Astrocyte of the spinal cord (primary cell): ENCODE data around the gene PCMTD2.

ENCODE experiments used
- DNase-seq: peaks from one replicate; pipeline ENCODE4 v3.0.0; 2011; ENCODE audit warnings: low read depth, low spot score
- H3K4me3 ChIP-seq: 2 replicates; pipeline ENCODE4 v1.5.1; 2011; ENCODE audit warnings: low read depth, mild to moderate bottlenecking, low read length, moderate library complexity
- in situ Hi-C: cut with HindIII; loops from 2 replicates; pipeline ENCODE4 v1.10.0; 2017; ENCODE audit warnings: low sequenced_read_pairs
- TF ChIP-seq, protein P1 (sequence below): IDR thresholded peaks from 2 replicates; pipeline ENCODE4 v1.5.1; 2012; ENCODE audit warnings: low read depth, mild to moderate bottlenecking, low read length, inconsistent platforms

PCMTD2 gene

DNA sequence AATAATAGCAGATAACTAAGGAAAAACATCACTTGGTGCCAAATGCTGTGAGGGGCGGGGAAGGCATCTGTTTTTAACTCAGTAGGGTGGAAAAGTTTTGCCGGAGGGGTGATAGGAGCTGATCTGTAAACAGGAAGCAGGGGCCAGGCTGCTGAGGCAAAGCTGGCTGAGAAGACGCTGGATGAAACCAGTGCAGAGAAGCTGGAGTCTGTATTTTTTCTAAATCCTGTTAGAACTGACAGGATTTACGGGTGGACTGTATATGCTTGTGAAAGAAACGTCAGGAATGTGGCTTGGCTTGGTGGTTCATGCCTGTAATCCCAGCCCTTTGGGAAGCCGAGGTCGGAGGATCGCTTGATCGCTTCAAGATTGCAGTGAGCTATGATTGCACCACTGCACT, 5.6 kb downstream of the PCMTD2 start:
- in situ Hi-C loops: no loop called here
- no peak overlapping the region for H3K4me3 ChIP-seq
- DNase-seq: peak; percentile 1
- TF ChIP-seq, protein P1, sequence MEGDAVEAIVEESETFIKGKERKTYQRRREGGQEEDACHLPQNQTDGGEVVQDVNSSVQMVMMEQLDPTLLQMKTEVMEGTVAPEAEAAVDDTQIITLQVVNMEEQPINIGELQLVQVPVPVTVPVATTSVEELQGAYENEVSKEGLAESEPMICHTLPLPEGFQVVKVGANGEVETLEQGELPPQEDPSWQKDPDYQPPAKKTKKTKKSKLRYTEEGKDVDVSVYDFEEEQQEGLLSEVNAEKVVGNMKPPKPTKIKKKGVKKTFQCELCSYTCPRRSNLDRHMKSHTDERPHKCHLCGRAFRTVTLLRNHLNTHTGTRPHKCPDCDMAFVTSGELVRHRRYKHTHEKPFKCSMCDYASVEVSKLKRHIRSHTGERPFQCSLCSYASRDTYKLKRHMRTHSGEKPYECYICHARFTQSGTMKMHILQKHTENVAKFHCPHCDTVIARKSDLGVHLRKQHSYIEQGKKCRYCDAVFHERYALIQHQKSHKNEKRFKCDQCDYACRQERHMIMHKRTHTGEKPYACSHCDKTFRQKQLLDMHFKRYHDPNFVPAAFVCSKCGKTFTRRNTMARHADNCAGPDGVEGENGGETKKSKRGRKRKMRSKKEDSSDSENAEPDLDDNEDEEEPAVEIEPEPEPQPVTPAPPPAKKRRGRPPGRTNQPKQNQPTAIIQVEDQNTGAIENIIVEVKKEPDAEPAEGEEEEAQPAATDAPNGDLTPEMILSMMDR: no peak

DNA sequence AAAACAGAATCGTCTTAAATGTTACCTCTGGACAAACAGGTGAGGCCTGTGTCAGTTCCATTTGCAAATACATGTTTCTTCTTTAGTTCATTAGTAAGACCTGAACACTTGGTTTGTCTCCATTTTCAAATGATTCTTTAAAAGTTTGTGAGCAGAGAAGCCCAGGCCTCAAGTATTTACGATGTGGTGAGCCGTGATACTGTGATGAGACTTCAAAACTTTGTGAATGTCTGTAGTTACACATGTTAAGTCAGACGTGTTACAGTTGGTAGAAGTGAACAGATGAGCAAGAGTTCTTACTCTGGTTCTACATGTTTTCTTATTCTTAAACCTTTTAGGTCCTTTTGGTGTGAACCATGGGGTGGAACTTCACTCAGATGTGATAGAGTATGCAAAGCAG, 8.5 kb downstream of the PCMTD2 start:
- TF ChIP-seq, protein P1: no peak
- DNase-seq: no peak
- in situ Hi-C loops: no loop called here
- H3K4me3 ChIP-seq: no peak overlapping the region

DNA sequence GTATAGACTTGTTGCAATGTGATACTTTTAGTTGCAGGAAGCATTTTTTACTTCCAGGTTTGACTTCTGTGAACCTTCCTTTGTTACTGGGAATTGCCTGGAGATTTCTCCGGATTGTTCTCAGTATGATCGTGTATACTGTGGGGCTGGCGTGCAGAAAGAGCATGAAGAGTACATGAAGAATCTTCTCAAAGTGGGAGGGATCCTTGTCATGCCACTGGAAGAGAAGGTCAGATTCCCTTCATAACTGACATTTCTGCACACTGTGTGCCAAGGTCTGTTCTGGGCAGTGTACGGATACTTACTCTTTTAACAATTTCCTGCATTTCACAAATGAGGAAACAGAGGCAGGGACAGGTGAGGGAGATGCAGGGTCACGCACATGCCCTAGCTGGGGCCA, 9.7 kb downstream of the PCMTD2 start:
- H3K4me3 ChIP-seq: no peak overlapping the region
- in situ Hi-C loops: no loop called here
- DNase-seq: no peak
- TF ChIP-seq, protein P1: no peak

DNA sequence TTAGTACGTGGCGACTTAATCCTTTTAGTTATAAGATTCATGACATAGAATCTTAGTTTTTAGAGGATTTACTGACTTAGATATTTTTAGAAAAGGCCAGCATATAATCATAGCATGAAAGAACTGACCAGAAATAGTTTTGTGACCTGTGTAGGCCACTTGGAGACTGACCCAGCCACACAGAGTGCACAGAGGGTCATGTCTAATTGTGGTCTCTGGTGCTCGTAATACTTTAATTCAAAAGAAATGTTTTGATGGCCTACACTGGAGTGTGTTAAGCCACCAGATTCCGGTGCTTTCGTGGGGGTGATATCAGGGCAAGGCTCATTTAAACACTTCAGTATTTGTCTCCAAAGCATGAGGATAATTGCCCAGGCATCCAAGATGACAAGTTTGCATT, 11.4 kb downstream of the PCMTD2 start:
- in situ Hi-C loops: no loop called here
- H3K4me3 ChIP-seq: no peak overlapping the region
- TF ChIP-seq, protein P1: no peak
- DNase-seq: no peak

DNA sequence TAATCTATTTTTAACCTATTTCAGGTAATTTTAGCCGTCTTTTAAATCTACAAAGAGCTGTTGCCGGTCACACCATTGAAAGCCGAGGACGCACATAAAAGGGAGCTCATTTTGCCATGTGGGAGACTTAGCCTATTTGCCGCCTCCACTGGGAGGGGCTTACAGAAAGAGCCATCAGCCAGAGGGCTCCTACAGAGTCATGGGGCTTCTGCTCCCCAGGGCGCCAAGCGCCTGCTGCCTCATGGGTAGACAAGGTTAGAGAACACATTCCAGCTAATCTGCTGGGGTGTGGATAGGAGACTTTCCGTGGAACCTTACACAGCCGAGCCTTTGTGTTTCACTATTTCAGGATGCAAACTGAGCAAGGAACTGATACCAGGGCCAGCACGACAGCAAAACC, 12.6 kb downstream of the PCMTD2 start:
- no peak overlapping the region for H3K4me3 ChIP-seq
- TF ChIP-seq, protein P1: no peak
- no peak for DNase-seq
- in situ Hi-C loops: no loop called here

DNA sequence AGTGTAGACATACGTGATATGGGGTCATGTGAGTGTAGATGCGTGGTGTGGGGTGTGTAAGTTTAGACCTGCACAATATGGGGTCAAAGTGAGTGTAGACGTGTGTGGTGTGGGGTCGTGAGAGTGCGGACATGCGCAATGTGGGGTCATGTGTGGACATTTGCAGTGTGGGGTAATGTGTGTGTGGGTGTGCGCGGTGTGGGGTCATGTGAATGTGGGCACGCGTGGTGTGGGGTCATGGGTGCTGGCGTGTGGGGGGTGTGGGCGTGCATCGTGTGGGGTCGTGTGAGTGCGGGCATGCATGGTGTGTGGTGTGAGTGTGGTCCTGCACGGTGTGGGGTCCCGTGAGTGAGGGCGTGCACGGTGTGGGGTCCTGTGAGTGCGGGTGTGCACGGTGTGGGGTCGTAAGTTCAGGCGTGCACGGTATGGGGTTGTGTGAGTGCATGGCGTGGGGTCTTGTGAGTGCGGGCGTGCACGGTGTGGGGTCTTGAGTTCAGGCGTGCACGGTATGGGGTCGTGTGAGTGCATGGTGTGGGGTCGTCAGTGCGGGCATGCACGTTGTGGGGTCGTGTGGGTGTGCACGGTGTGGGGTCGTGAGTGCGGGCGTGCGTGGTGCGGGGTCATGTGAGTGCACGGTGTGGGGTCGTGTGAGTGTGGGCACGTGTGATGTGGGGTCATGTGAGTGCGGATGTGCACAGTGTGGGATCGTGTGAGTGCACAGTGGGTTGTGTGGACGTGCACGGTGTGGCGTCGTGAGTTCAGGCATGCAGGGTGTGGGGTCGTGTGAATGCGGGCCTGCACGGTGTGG, 14.3 kb downstream of the PCMTD2 start:
- in situ Hi-C loops: no loop called here
- H3K4me3 ChIP-seq: no peak overlapping the region
- no peak for DNase-seq
- TF ChIP-seq, protein P1: no peak
